Duodenal mucosa (tissue), 2 donors: Measurements from ENCODE around the gene NUBP1.

ENCODE experiments used
- H3K27ac ChIP-seq: one replicate; pipeline ENCODE4 v1.7.0; 2013; ENCODE audit warnings: low read depth, low read length
- H3K27me3 ChIP-seq, 2 donors: one replicate each; pipeline ENCODE4 v1.7.0; 2013; ENCODE audit warnings: low read length in 2 of 2, control low read depth in 1 of 2; ENCODE audit not compliant: insufficient read depth in 2 of 2, control insufficient read depth in 1 of 2
- H3K36me3 ChIP-seq, 2 donors: one replicate each; pipeline ENCODE4 v1.7.0; 2013; ENCODE audit warnings: low read length in 2 of 2, control low read depth in 1 of 2; ENCODE audit not compliant: insufficient read depth in 2 of 2, control insufficient read depth in 1 of 2
- H3K4me1 ChIP-seq, 2 donors: one replicate each; pipeline ENCODE4 v1.7.0; 2013; ENCODE audit warnings: low read length in 2 of 2, control low read depth in 1 of 2; ENCODE audit not compliant: insufficient read depth in 2 of 2, control insufficient read depth in 1 of 2
- H3K4me3 ChIP-seq, 2 donors: one replicate each; pipeline ENCODE4 v1.7.0; 2013; ENCODE audit warnings: low read length in 2 of 2, low read depth in 1 of 2
- H3K9ac ChIP-seq, 2 donors: one replicate each; pipeline ENCODE4 v1.7.0; 2013; ENCODE audit warnings: low read length in 2 of 2, low read depth in 1 of 2
- H3K9me3 ChIP-seq, 2 donors: one replicate each; pipeline ENCODE4 v1.7.0; 2013; ENCODE audit warnings: low read length in 2 of 2, control low read depth in 1 of 2; ENCODE audit not compliant: control insufficient read depth in 1 of 2

The NUBP1 gene

DNA sequence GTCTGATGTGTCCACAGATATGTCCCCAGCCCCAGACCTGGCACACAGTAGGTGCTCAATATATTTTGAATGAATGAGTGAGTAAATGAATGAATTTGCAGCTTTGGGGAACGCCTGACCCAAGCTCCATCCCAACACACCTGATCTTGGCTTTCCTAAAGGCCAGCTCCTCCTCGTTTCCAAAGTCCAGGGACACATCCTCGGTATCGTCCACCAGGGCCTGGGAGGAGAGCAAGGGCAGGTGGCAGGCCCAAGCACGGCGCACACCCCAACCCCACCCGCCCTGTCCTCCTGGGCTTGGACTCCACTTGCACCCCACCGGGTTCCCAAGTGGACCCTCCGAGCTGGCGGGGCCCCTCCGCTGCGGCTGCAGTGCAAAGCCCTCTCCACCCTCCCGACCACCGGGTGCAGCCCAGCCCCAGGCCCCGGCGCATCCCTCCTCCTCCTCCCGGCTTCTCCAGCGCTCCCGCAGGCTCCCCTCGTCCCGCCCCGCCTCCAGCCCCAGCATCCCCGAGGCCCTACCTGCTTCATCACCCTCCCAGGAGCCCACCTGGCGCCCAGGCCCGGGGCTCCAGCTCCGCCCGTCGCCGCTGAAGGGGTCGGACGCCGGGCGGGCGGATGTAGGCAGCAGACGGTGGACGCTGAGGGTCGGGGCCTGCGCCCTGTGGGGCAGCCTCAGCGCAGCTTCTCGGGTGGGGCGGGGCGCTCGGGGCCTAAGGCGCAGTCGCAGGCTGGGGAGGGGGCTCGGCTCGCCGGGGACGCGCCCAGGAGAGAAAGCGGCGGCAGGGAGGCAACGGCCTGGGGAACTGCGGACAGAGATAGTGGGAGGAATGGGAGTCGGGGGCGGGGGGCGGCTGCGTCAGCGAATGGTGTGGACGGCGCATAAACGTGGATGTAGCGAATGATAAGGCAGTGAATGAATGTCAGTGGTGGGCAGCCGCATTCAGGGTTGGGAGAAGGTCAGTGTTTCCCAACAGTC, 74.6 kb downstream of the NUBP1 start, which contains the start of gene TVP23A:
TSS of gene TVP23A (minus strand) at position 832 of the 979 bp plus-strand sequence. CDS start at position 531, 301 bp downstream.
- H3K27ac ChIP-seq: no peak within 1 kb of the TSS
- H3K9me3 ChIP-seq: no peaks in the 10 kb centered on the region
- no peaks in the 10 kb centered on the region for H3K4me1 ChIP-seq
- no peaks in the 10 kb centered on the region for H3K36me3 ChIP-seq
- no peaks in the 10 kb centered on the region for H3K27me3 ChIP-seq
- no peak within 1 kb of the TSS for H3K9ac ChIP-seq
- no peak within 1 kb of the TSS for H3K4me3 ChIP-seq
